HG02642 (cell line): ENCODE results near the gene SMIM38.
"Not testable (repeated sequence)": the region's sequence is repeated elsewhere in the genome, so short reads cannot be mapped to it uniquely, and the experiment has no call there.

ENCODE experiments used
- ATAC-seq: cut with Tn5 transposase; IDR thresholded peaks from one replicate; pipeline ENCODE4 v1.9.1; 2021; ENCODE audit warnings: mild to moderate bottlenecking; ENCODE audit not compliant: unreplicated experiment, poor library complexity

SMIM38 gene

DNA sequence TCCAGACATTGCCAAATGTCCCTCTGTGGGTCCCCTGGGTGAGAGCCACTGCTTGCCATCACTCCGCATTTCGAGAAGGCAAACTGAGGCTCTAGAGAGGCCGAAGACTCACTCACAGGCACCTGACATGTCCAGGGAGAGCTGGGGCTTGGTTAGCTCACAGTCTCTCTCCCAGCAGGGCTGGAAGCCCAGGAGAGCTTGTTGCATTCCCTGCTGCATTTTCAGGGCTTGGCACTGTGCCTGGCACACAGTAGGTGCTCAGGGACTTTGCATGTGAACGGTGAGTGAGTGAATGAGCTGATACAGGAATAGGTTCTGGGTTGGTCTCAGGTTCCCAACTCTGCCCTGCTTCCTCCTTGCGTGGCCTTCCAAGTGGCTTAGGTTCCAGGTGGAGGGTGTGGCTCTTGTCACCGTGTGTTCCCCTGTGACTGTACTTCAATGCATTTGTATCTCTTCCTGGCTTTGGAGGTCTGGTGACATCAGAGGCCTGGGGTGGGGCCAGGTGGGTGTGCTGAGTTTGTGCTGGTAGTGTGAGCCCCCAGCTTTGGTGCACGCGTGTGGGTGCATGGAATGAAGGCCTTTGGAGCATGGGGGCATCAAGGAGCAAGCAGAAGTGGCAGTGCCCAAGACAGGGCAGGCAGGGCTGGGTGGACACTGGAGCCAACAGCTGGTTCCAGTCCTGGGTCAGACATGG, 18.4 kb upstream of the SMIM38 start:
- ATAC-seq, result no peak

DNA sequence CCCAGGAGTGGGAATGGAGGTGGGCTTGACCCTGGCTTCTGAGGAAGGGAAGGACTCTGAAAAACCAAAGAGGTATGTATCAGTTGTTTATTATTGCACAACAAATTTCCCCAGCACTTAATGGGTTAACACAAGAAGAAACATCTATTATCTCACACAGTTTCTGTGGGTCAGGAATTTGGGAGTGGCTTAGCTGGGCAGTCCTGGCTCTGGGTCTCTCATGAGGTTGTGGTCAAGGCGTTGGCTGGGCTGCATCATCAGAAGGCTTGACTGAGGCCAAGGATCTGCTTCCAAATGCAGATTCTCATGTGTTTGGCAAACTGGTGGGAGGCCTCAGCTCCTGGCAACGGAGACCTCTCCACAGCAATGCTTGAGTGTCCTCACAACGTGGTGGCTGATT, 17.5 kb upstream of the SMIM38 start:
- no peak for ATAC-seq

DNA sequence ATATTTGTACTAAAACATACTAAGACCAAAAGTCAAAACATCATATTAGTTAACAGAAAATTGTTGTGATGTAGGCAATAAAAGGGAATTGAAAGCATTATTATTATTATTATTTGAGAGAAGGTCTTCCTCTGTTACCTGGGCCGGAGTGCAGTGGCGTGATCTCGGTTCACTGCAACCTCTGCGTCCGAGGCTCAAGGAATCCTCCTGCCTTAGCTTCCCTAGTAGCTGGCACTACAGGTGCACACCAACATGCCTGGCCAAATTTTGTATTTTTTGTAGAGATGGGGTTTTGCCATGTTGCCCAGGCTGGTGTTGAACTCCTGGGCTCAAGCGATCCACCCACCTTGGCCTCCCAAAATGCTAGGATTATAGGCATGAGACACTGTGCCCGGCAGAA, 15.6 kb upstream of the SMIM38 start:
- ATAC-seq, result not testable (repeated sequence)

DNA sequence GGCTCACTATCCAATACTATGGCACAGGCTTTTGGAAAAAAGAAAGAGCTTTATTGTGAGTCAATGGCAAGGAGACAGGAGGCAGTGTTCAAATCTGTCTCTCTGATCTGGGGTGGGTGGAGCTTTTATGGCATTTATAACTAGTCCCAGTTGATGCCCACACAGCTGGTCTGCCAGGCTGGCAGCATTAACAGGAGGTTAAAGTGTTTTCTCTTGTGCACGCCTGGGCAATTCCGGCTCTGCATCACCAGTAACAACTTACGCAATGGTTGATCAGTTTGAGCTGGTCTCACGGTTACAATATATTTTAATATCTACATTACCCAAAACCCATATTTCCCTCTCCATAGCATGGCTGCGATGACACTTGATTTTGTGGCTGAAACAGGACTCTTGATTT, 15.1 kb upstream of the SMIM38 start:
- ATAC-seq, result no peak

DNA sequence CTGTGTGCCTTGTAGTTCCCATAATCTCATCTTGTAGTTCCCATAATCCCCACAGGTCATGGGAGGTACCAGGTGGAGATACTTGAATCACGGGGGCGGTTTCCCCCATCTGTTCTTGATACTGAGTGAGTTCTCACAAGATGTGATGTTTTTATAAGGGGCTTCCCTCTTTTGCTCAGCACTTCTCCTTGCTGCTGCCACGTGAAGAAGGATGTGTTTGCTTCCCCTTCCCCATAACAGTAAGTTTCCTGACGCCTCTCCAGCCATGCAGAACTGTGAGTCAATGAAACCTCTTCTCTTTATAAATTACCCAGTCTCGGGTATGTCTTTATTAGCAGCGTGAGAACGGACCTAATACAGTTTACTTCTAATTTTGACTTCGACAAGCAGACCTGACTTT, 14.0 kb upstream of the SMIM38 start:
- no peak for ATAC-seq

DNA sequence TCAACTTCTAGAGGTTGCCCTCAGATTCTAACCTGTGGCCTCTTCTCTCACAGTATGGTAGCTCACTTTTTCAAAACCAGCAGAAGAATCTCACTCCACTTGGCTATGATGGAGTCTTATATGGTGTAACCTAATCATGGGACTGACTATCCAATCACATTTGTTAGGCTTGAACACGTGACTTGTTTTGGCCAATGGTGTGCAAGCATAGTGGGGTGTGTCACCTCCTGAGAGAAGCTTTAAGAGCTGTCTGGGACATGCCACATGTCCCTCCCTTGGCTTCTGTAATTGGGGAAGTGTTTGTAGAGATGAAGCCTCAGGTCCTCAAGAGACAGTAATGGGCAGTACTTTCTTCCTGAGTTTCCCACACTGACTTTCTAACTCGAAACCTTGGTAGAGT, 12.8 kb upstream of the SMIM38 start:
- no peak for ATAC-seq

DNA sequence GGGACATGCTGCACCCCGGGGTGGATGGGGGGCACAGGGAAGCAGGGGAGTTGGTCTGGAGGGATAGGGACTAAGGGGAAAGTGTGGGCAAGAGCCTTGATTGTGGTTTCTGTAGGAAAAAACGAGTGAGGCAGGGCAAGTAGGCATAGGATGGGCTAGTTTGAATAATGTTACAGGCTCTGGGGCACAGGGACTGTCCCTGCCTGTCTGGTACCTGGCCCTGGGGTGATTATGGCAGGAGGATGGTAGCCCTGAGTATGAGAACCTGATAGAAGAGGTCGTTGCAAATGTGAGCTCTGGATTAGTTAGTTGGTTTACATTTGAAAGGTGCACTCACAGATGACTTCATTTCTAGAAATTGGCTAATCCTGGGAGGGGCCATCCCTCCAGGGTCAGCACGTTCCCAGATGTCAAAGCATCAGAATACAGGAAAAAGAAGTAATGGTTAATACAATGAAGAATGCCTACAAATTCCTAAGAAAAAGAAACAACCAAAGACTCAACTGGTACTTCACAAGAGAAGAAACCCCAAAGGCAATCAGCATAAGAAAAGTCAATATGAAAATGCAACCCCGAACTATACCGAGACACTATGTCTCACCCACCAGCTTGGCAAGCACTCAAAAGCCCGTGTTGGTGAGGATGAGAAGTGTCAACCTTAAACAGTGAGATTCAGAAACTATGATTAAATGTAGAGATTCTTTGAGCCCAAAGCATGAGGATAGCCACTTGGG, 11.3 kb upstream of the SMIM38 start:
- no peak for ATAC-seq

DNA sequence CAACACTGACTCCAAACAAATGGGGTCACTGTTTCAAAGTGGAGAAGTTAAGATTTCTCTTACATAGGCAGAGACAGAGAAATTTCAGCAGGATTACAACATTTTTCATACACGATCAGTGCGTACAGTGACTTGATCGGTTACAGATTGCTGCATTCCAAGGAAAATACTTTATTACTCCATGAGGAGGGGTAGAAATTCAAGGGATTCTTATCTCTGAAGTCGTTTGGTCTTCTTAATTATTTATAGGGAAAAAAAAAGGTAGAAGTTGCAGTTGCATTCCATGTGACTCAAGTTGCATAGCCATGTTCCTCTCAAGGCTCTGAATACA, 10.7 kb upstream of the SMIM38 start:
- ATAC-seq, result no peak

DNA sequence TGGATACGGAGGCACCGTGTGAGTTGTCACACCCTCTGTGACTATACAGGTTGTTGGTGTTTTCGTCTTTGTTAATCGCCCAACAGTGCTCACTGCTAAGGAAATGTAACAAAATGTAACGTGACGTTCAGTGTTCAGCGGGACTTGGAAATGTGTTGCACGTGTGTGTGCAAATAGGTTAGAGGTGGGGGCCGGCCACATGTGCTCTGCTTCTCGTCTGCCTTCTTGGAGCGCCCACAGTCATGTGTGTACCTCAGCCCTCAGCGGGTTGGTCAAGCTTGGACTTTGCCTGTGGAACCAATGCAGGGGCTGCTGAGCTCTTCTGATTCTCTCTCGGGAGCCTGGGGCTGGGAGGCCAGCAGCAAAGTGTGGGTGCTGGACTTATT, 7.4 kb upstream of the SMIM38 start:
- ATAC-seq, result no peak

DNA sequence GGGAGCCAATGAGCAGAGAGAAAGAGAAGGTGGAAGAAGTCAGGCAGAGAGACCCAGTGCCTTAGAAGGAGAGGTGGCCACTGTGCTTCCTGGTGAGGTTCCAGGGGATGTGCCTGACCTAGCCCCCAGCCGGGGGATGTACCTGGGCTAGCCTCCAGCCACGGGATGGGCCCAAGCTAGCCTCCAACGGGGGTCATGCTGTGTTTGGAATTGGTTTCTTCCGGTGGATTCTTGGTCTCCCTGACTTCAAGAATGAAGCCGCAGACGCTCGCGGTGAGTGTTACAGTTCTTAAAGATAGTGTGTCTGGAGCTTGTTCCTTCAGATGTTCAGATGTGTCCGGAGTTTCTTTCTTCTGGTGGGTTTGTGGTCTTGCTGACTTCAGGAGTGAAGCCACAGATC, 6.9 kb upstream of the SMIM38 start:
- no peak for ATAC-seq

DNA sequence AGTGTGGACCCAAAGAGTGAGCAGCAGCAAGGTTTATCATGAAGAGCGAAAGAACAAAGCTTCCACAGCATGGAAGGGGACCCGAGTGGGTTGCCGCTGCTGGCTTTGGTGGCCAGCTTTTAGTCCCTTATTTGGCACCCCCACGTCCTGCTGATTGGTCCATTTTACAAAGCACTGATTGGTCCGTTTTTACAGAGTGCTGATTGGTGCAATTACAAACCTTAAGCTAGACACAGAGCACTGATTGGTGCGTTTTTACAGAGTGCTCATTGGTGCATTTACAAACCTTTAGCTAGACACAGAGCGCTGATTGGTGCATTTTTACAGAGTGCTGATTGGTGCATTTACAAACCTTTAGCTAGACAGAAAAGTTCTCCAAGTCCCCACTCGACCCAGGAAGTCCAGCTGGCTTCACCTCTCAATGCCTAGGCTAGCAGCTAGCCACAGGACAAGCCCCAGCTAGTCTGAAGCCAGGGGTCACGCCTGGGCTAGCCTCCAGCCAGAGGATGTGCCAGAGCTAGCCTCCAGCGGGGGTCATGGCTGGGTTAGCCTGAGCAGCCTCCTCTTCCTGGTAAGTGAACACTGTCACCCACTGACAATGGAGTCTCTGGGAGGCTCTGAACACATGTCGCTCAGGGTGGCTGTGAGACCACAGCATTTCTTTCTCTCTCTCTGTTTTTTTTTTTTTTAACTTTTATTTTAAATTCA, 6.2 kb upstream of the SMIM38 start:
- not testable (repeated sequence) for ATAC-seq

DNA sequence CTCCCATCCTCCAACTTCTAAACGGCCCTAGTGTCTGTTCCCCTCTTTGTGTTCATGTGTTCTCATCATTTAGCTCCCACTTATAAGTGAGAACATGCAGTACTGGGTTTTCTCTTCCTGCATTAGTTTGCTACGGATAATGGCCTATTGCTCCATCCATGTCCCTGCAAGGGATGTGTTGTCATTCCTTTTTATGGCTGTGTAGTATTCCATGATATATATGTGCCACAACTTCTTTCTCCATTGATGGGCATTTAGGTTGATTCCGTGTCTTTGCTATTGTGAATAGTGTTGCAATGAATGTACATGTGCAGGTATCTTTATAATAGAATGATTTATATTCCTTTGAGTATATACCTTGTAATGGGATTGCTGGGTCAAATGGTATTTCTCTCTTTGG, 5.6 kb upstream of the SMIM38 start:
- no peak for ATAC-seq

DNA sequence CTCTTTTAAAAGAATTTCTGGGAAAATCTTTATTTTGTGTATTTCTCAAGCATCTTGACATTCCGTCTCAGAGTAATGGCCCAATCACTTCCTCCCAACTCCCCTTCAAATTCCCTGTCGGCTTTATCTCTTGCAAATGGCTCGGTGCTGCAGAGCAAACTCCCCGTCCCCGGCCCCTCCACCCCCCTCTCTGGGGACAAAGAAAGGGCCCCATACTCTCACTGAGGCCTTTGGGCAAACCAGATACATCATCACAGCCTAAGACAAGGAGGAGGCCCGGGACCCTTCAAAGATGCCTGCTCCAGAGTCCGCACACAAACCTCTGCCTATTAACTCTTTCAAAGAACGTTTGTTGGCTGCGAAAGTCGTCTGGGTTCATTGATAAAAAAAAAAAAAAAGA, 3.9 kb upstream of the SMIM38 start:
- no peak for ATAC-seq

DNA sequence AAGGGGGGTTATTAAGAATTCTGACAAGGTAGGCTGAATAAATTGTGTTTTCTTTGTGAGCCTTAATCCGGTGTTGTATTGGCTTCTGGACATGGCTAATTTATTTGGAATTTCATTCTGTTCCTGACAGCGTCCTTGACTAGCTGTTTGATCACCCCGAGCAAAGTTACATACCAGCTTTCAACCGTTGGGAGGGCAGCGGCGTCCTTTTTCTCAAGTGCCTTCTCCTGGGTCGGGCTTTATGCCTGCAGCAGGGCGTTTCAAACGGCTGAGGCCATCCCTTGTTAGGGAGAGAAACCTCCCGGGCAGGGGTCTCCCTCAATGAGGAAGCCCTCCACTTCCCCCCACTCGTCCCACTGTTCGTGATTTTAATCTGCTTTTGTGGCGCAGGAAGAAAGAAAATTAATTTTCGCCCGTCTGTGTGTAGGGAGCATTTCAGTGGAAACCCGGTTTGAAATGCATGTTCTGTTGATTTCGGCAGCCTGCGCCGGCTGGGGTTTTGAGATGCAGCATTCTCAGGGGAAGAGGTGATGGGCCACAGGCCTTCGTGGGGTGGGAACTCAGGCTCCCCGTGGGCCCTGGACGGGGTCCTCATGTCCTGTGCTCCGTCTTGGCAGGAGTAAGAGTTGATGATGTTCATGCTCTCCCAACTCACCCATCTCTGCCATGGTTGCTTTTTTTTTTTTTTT, 2.9 kb upstream of the SMIM38 start:
- ATAC-seq, result no peak

DNA sequence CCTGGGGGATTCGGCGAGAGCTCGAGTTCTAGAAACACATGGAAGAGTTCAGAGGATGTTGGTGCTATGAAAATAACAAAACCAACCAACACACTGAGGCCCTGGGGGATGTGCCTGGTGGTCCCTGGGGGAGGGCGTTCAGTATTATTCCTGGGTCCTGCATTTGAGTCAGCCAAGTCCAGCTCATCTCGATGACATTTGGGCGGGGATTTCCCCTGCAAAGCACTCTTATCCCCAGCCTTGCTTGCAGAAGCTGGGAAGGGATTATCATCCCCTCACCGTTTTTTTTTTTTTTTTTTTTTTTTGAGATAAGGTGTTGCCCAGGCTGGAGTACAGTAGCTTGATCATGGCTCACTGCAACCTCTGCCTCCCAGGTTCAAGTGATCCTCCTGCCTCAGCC, 2.1 kb upstream of the SMIM38 start:
- ATAC-seq, result no peak

DNA sequence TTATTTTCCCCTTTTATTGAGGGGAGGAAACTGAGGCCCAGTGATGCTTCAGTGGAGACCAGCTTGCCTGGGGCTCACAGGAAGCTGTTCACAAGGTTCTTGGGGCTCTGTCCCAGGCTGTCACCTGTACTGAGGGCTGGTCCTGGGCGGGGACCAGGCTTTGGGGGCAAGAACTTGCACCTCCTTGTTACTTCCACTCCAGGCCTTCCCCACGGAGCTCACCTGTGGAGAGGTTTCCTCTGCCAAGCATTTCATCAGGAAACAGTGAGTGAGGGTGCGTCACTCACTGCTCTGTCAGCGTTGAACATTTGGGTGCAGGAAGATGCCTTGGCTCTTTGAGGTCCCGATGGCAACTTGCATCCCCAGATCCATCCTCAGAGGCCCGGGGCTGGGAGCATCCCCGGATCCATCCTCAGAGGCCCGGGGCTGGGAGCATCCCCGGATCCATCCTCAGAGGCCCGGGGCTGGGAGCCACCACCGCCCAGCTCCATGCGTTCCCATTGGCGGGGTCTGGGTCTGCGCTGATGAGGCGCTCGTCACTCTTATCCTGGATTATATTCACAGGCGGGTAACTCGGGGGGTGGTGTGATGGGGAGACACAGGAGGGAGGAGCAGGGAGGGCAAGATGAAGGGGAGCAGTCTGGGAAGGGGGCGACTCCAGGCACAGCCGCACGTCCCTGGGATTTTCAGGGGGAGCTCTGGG, 1.4 kb upstream of the SMIM38 start:
- no peak for ATAC-seq

DNA sequence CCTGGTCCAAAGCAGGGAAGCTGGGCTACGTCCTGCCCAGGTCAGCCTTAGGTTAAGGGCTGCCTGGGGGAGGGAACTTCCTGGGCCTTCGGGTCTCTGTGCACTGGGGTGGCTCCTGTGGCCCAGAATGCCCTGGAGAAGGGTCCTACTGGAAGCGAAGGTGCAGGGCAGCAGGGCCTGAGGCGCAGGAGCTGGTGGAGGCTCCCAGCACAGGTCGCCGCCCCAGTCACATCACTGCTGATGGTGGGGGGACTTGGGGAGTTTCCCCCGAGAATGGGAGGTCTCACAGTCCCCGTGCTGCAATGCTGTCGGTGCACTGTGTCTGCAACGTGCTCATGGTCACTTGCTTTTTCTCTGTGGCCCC, 815 bp upstream of the SMIM38 start:
- no peak for ATAC-seq

DNA sequence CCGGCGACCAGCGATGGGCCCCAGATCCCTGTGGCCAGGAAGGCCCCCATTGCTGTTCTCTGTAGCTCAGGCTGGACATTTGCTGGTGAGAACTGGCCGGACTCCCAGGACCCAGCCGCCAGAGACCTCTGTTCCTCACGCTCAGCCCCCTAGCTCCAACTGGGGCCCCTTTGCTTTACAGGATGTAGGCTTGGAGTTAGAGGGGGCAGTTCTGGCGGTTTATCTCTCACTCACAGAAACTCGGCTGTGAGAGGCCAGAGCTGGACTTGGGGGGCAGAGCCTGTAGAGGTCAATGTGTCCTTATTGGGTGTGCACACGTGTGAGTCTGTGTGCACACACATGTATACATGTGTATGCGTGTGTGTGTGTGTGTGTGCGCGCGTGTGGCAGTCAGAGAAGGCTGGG, 502 bp downstream of the SMIM38 start:
- no peak for ATAC-seq

DNA sequence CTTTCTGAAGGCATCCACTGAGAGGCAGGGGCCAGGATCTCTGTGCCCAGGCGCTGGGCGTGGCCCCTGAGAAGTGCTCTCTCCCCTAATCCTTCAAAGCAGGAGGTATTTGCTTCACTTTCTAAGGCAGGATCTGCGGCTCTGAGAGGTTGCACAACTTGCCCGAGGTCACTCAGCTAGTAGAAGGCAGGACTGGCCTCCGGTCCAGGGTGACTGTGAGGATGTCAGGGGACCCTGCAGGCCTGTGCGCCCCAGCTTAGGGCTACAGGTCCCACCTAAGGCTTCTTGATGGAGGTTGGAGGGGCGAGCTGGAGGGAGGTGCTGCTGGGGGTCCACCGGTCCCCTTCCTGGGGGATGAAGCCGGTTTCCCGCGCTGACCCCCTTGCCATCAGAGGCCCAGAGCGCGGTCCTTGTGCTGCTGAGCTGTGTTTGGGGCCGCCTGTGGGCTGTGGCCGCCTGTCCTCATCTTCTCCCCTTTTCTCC, 979 bp downstream of the SMIM38 start:
- no peak for ATAC-seq

DNA sequence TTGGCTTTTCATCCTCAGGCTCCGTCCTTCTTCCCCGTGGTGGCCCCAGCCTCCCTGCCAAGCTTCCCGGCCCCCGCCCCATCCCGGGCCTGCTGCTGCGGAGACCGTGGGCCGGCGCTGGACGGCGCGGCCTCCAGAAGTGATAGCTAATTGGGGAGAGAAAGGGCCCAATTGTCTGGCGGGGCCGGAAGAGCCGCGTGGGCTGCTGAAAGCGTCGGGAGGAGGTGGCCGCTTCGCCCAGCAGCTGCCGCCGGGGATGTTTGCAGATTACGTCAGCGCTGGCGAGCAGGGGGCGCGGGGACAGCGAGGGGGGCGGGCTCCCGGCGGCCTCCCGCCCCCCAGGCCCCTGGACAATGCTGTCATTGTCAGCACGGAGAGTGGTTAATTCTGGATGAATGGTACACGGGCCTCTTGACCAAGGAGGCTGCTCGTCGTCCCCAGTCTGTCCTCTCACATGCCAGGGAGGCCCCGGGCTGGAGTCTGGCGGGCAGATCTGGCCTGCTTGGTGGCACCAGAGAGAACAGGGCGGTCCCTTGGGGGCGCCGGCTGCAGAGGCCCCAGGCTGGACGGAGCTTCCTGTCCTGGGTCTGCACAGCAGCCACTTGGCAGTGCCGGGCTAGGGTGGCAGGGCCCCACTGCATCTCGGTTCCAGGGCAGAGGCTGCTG, 1.6 kb downstream of the SMIM38 start:
- no peak for ATAC-seq
